HG02610 (cell line): Measurements from ENCODE around the gene SMNDC1.

Source experiments
- ATAC-seq: cut with Tn5 transposase; IDR thresholded peaks from one replicate; pipeline ENCODE4 v1.9.1; 2021; ENCODE audit warnings: mild to moderate bottlenecking, moderate library complexity; ENCODE audit not compliant: unreplicated experiment

Gene SMNDC1

DNA sequence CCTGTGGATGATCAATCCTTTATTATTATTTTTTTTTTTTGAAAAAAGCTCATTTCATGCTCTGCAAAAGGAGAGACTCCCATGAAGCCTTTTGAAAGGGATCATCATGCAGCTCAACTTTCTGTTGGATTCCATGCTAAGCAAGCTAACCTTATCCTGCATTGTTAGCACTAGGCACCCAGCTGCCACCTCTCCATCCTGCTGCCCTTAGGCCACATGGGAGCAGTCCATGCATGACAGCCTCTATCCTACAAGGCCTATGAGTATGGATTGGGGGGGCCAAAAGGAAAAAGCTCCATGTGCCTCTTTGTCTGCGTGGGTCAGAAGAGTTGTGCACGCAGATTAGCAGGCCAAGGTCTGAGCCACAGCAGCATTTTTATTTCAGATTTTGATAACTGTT, 19.2 kb downstream of the SMNDC1 start:
- no peak for ATAC-seq

DNA sequence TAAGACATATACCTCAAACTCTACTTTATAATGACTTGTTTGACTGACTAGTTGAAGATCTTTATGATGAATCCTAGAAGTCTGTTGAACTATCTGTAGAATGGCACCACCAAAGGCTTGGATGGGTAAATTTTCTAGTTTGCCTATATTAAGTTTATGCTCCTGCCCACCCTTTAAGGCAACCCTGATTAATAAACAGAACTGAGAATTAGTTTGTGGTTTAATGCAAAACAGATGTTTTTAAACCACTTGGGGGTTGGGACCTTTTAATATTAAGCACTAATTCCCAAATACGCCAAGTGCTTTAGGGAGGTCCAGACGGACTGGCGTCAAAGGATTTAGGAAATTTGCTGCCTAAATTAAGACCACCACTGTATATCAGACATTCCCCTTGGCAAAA, 20.5 kb downstream of the SMNDC1 start:
- ATAC-seq, result no peak

DNA sequence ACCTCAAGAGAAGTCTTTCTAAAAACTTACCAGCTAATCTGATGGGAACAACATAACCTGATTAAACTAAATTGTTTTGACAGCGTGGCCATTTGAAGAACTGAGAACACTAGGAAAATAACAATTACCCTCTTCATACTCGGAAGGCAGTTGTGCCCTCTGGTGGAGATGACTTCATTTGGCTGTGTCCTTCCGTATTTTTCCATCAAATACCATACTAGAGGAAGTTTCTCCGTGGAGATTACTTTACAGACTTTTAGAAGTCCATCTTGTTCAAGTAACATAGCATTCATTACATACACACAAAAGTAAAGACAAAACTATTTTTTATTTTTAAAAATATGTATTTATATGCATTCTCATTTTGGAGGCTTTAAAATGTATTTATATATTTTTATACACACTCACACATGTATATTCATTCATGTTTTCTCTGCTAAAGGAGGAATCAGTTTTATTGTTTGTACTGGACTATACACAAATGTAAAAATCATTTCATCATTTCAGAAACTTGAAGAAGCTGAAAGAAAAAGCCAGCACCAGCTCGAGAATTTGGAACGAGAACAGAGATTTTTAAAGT, 25.2 kb downstream of the SMNDC1 start:
- peak; percentile 41 for ATAC-seq

DNA sequence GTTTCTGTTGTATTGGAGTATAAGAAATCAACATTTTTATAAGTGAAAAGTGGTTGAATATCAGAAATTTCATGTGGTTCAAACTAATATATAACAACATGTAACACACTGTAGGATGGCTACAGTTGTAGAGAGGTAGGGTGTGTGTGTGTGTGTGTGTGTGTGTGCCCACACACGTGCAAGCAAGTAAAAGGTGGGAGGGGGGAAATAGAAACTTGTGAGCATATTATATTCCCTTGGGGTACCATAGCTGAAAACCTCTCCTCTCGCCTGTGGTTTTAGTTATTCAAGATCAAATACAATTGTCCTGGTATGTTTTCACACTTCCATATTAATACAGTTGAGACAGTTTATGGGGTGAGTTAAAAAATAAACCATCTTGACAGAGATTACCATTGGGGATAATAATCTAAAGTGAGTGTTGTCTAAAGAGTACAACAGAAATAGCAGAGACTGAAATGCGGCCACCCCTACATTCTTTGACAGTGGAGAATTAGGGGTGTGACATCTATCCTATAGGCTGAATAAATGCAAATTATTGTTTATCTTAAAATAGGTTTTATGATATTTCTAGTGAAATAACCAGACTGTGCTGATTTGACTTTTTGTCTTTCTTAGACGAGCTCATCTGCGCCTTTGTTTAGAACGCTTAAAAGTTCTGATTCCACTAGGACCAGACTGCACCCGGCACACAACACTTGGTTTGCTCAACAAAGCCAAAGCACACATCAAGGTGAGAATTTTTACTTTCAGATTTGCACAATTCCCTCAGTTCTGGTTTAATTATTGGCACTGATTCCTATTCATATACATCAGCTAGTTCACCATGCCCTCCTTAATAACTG, 25.9 kb downstream of the SMNDC1 start:
- ATAC-seq, result no peak

DNA sequence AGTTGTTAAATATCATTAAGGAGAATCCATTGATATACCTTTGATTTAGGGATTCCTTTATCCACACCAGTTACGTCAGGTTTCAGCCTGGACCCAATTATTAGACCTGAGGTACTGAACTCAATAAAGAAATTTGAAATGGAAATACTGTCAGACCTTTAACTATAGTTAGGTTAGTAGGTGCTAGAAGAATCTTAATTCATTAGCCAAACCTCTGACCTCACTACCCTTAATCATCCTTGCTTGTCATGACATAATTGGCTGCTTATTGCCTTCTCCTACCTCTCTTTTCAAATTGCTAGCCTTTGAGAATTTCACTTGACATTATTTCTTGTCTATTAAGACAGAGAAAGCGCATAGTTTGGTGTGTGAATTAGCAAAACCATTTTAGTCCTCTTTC, 27.1 kb downstream of the SMNDC1 start:
- ATAC-seq, result no peak

DNA sequence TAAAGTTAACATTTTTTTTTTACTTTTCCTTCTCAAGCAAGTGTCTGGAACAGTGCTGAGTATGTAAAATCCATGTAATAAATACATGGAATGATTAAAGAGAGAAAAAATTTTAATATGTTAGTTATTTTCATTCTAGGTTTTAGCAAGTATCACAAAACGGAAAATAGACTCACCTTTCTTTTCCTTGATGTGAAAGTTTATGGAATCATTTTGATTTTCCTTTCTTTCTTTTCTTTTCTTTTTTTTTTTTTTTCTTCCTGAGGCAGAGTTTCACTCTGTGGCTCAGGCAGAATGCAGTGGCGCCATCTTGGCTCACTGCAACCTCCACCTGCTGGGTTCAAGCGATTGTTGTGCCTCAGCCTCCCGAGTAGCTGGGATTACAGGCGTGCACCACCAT, 28.1 kb downstream of the SMNDC1 start:
- no peak for ATAC-seq

DNA sequence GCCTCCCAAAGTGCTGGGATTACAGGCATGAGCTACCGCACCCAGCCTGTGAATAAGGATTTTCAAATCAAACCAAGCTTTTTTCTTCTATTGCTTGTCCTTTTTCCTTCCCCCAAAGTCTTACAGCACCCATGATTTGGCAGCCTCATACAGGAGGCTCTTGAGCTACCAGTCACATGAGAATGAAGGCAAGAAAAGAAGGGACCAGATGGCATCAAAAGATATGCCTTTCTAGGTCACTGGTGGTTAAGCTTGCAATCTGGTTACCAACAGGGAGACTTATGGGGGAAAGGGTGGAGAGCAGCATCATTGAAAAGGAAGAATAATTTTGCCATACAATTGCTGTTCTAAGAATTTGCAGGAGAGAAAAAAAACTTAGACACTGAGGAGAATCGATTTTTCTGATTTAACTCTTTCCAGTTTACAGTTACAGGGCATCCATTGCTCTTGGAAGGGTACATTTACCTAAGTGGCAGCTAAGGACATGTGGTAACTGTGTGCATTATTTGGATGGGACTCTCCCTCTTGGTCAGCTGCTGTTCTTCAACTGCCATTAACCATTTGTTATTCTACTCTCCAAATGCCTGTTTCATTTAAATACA, 29.5 kb downstream of the SMNDC1 start:
- no peak for ATAC-seq

DNA sequence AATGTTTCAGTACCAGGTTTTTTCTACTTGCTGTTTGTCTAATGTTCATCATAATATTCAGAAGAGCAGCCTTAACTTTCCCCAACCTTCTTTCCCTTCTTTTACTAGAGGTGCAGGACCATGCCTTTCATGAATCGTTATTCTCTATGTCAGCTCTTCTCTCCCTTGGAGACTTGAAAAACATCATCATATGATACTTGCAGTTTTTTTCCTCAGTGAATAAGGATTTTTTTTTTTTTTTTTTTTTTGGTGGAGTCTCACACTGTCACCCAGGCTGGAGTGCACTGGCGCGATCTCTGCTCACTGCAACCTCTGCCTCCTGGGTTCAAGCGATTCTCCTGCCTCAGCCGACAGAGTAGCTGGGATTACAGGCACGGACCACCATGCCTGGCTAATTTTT, 30.1 kb downstream of the SMNDC1 start:
- ATAC-seq, result no peak

DNA sequence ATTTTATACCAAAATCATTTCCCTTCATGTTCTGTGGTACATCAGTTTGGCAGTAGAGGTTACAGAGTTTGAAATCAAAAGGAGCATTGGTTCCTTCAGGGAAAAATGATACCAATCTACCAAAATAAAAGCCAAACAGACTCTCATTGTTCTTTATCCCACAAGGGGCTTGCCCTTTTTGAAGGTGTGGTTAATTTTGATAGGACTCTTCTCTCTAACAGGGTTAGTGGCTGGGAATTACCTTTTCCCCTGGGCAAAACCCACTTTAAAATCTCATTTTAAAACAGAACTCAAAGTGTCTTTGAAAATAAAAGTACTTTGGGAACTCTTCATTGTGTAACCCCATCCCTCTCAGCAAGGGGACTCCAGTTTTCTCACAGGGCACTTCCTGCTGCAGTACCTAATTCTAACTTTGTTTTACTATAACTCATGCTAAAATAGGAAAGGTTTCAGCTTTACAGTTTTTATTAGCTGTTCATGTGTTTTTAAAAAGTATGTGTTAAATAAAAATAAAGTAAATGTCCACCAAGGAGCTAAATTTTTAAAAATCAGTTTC, 30.6 kb downstream of the SMNDC1 start:
- peak; percentile 58 for ATAC-seq

DNA sequence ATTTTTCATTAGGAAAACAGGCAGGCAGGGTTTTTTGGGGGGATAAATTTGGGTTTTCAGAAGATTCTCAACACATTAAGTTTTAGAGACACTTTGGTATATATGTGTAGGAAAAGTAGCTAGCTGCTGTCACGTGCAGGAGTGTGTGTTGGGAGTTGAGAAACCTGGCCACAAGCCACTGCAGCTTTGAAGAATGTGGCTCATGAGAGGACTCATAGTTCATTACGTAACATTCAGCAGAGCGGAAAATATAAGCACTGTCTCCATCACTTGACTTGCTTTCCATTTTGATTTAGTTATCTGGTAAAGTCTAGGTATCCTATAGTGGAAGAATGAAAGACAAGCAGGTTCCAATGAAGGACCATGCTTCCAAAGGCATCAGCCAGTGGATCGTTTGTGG, 31.2 kb downstream of the SMNDC1 start:
- peak; percentile 67 for ATAC-seq

DNA sequence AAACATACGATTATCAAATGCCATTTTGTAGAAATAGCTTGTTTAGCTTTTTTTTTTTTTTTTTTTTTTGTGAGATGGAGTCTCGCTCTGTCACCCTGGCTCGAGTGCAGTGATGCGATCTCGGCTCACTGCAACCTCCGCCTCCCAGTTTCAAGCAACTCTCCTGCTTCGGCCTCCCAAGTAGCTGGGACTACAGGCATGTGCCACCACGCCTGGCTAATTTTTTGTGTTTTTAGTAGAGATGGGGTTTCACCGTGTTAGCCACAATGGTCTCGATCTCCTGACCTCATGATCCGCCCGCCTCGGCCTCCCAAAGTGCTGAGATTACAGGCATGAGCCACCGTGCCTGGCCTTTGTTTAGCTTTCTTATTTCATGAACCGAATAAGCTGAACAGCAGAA, 31.7 kb downstream of the SMNDC1 start:
- ATAC-seq, result peak; percentile 26

DNA sequence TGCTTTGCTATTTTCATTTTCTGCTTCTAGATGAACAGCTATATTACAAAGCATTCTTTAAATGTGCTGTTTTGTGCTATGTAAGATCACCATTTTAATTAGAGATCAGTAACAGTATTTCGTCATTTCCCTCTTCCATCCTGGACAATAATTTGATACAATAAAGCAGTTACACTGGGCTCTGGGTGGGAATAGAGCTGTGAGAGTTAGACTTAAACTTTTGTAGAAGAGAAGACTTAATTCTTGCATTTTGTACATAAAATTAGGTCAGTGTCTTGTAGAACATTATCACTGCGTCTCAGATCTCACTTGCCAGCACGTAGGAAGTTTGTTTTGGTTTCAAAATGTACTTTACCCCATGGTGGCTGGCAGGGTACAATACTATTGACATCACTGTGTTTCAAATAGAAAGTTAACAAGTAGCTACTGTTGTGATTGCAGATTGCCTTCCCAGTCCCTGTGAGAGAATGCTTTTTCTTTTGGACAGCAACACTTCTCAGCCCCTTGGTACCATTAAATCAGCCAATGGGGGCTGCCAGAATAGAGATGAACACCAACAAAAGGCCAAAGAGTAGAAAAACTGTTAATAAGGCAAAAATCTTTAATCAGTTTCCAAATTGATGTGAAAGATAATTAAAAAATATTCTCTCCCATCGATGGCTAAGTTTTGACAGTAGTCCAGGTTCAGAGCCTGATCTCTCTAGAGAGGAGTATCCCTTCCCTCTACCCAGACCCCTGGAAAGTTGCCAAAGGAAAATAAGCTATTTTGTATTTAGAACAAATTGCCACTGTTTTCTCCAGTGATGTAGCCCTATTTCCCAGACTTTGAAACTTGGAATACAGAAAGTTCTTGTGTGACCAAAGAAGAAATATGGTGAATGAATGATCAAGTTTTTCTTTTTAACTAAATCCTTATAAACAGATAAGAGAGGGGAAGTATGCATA, 35.1 kb downstream of the SMNDC1 start:
- ATAC-seq, result peak; percentile 42

DNA sequence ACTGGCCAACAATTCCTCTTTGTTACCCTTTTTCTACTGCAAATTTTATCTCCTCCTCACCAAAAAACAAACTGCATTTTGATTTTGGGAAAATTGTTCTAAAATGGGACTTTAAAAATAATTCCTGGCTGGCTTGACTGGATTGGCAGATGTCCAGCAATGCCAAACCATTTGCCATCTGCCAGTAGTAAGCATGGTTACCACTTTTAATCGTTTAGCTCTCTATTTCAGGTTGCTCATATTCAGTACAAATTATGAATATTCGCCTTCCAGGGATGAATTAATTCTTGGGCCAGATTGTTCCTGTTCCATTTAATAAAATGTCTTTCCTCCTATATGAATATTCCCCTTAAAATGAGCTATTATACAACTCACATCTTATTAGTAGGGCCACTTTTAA, 35.7 kb downstream of the SMNDC1 start:
- no peak for ATAC-seq

DNA sequence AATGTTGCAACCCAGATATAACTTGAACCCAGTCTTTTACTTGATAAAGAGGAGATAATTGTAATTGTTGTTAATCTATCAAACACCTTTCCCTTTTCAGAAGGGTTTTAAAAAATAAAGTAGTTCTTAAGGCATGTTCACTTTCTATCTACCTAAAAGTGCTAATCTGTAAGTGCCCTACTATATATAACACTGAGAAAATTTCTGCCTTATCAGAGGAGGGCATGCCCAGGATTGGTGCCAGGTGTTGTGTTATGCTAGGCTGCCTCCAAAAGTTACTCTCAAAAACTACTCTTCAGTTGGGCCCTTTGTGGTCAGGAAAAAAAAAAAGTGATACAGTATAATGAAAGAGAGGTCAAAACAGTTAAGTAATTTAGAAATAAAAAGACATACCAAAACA, 36.3 kb downstream of the SMNDC1 start:
- ATAC-seq, result no peak

DNA sequence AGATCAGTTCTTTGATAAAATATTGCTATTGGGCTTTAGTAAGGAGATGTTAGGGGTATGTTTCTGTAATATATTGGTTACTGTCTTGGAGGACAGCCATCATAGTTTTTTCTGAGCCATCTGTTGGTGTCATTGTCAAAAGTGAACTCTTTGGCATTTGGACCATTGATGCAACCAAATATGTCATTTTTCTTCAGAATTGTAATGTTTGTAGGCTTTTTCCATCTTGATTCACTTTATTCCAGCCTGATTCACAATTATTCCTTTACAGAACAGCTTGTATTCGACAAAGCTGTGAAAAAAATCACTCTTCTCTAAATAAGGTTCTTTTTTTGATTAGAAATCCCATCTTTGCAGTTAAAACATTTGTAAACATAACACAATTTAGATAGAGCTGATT, 37.4 kb downstream of the SMNDC1 start:
- no peak for ATAC-seq

DNA sequence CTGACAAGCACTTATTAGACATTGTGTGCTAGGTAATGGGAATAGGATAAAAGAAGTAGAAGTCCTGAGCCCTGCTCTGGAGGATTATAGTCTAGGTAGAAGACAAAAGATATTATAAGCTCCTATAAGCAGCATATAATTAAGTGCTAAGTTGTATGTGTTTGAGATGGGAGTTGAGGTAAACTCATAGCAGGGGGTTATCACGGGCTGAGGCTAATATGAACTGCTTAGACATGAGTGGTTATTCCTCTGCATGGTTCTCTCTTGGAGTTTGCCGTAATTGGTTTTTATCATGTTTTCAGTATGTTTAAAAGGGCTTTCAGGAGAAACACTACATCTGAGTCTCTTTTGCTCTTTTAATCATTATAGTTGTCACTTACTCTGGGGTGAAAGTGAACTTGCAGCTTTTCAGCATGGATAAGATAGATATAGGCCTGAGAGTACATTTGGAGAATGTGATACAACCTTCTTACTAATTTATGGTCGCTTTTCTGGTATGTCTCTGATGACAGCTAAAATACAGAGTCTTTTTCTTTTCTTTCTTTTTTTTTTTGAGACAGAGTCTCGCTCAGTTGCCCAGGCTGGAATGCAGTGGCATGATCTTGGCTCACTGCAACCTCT, 39.0 kb downstream of the SMNDC1 start:
- no peak for ATAC-seq

DNA sequence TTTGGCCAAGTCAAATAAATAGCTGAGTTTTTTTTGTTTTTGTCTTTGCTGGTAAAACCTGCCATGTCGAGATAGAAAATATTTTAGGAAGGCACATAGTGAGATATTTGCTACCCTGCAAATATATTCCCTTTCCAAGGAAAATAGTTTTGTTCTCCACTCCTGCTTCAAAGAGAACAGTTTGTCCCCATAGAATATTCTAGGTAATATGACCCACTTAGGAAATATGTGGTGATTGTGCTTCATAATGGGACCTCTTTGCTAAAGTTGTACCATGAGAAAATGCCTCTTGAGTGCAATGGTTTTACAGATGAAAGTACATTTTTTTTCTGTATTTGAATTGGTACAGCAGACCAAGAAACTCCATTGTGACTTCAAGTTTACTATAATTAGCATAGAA, 41.6 kb downstream of the SMNDC1 start:
- no peak for ATAC-seq

DNA sequence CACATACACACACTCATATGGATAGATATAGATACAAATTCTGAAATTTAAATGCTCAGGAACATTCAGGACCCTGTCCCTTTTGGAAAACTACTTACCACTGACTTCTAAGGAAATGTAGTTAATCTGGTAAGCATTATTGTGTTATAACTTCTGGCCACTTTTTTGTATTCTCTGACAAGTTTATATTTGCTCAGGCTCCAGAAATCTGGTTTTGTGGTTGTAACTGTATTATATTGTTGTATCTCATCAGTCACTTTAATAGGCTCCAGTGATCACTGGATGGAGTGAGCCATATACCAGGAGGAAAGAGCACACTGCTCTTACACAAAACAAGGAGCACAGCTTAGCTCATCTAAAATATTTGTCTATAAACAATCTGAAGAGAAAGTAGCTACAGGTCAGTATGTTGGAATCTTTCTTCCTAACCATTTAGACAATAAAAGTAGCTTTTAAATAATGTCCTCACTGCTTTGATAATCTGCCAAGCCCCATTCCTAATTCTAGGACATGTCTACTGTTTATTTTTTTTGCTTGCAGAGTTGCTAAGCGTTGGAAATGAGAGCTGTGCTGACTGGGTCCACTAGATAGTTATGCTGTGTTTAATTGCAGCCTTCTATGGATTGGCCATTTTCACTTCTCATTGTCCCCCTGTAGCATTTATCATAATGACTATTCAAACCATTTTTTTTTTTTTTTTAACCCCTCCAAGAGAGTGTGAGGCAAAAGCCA, 43.8 kb downstream of the SMNDC1 start:
- ATAC-seq, result no peak

DNA sequence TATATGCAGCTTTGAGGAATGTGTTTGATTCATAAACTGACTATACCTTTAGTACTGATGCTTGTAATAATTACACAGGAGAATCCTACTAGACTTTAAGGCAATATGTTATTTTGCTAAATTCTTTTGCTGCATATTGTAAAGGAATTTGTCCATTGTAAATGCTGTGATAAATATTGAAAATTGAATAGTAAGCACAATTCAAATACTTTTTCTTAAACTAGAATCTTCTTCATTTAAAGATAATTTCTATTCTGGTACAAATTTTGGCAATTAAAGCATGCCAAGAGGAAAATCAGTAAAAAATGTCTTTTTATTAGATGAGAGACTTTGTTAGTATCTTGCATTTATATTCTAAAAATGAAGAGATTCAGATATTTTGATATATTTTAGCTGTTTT, 45.4 kb downstream of the SMNDC1 start:
- ATAC-seq, result no peak

DNA sequence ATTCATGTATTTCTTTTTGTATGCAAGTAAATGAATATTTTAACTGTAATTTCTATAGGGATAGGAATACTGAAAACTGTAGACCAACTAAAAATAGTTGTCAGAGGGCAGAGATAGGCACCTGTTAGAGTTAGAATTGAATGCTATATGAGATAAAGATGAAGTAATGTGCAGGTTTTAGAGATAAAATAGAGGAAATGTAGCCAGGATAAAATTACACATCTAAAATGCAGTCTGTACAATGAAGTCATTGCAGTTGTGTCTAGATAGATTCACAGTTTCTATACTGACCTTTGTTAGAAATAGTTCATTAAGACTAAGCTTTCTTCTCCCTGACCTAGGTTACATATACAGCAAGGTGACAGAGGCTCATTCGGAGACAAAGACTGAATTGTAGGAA, 46.2 kb downstream of the SMNDC1 start:
- no peak for ATAC-seq
